ENCODE data around the gene HDAC1. TPM values are rescaled to one million over a fixed set of nuclear protein-coding genes. Genes with fewer than 3 reads are reported as not detected.

Gene HDAC1
- total RNA-seq, 3 donors from 2014 or later = 143 to 208 (median 203) TPM

DNA sequence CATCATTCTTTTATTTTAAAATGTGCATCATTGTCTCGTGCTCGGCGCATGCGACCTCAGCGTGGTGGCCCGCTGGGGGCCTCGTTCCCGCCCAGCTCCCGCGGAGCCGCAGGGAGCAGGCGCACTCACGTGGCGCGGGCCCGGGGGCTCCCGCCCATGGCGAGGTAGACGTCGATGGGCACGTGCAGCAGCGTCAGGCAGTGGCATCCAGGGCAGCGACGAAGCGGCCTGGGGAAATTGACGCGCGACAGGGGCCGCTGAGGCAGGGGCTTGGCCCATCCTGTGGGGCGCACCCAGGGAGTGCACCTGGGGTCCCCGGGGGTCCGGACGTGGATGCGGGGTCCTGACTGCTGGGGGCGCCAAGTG, 69.4 kb downstream of the HDAC1 start:
- Histone ChIP-seq H3K9me3 (no peaks in the 10 kb centered on the region), H3K4me1 (ENCODE audit: low read depth) (peaks cover 17% of the 10 kb centered on the region), H3K4me3 (no peak overlapping the region), H3K36me3 (ENCODE audit: low read depth) (peaks cover 3% of the 10 kb centered on the region)
- intact Hi-C loops (cut with DNase I, micrococcal nuclease) = no loop called here
- TF ChIP-seq, protein P1, sequence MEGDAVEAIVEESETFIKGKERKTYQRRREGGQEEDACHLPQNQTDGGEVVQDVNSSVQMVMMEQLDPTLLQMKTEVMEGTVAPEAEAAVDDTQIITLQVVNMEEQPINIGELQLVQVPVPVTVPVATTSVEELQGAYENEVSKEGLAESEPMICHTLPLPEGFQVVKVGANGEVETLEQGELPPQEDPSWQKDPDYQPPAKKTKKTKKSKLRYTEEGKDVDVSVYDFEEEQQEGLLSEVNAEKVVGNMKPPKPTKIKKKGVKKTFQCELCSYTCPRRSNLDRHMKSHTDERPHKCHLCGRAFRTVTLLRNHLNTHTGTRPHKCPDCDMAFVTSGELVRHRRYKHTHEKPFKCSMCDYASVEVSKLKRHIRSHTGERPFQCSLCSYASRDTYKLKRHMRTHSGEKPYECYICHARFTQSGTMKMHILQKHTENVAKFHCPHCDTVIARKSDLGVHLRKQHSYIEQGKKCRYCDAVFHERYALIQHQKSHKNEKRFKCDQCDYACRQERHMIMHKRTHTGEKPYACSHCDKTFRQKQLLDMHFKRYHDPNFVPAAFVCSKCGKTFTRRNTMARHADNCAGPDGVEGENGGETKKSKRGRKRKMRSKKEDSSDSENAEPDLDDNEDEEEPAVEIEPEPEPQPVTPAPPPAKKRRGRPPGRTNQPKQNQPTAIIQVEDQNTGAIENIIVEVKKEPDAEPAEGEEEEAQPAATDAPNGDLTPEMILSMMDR (IDR thresholded peaks at IDR 0.05) = no peak
- no peak for ATAC-seq
- DNase-seq = no peak

DNA sequence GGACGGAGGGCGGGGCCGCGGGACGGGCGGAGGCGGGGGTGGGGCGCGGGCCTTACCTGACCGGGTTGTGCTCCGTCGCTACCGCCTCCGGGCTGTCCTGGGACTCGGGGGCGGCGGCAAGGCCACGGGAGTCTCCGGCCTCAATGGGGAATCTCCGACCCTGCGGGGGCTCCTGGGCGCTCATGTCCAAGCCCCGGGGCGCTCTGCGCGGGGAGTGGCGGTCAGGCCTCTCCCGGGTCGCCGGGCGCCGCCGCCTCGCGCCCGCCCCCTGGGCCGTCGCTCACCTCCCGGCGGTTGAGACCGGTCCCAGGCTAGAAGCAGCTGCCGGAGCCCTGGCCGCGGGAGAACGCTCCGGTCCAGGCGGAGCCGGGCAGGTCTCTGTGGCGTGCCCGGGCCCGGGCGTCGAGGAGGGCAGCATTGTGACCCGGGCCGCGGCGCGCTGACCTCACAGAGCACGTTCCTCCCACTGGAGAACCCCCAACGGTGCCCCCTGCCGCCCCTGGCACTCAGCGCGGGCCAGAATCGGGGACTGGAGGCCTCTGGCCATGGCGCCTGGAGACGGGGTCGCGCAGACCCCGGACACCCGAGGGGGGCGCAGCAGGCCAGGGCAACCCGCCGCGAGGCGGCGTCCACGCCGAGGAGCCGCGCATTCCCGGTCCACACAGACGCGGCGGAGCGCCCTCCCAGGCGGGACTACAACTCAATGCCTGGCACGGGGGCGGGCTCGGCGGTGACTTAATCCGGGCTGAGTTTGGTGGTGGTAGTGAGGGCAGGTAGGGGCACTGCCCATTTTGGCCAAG, 70.0 kb downstream of the HDAC1 start:
- DNase-seq = peak; percentile 54 to 71 (median 60)
- intact Hi-C loops (cut with DNase I, micrococcal nuclease) = no loop called here
- Histone ChIP-seq H3K9me3 (no peaks in the 10 kb centered on the region), H3K4me3 (no peak overlapping the region), H3K4me1 (ENCODE audit: low read depth) (peaks cover 17% of the 10 kb centered on the region), H3K36me3 (ENCODE audit: low read depth) (peaks cover 3% of the 10 kb centered on the region)
- TF ChIP-seq, protein P1 (IDR thresholded peaks at IDR 0.05) = no peak
- ATAC-seq = peak; percentile 79

DNA sequence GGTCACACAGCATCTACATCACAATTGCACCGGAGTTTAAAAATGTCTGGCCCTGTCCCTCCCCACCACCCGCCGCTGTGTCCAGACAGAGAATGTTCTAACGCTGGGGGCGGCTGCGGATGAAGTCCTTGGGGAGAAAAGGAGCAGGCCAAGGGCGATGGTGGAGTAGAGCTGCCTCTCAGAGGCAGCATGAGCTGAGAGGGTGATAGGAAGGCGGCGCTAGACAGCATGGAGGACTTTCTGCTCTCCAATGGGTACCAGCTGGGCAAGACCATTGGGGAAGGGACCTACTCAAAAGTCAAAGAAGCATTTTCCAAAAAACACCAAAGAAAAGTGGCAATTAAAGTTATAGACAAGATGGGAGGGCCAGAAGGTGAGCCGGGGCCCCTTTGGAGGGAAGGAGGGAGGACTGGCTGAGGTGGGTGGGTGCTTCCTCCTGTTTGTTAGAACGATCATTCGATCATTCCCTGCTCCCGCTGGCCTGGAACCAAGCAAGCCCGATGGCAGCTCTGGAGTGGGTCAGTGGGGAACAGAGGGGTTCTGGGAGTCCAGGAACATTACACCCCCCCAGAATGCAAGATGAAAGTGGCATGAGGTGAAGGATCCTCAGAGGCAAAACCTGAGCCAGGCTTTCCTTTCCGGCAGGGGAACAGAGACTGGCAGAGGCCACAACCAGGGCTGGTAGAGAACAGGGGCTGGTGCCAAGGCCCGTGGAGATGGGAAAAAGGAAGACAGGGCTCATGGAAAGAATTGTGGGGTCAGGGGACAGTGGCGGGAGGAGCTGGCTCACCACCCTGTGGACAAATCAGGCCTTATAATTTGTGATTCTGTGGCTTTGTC, 70.8 kb downstream of the HDAC1 start, which contains the start of the genes FAM229A and TSSK3:
Gene FAM229A, minus strand, starts transcription at position 12 of the 840 bp plus-strand sequence. CDS start 394 bp downstream, outside the sequence.
Gene TSSK3, plus strand, starts transcription at position 66 of the 840 bp plus-strand sequence. Its CDS starts 163 bp downstream, at position 229.
- TF ChIP-seq, protein P1 (IDR thresholded peaks at IDR 0.05) = no peak
- peaks cover 17% of the 10 kb centered on the region for H3K4me1 ChIP-seq (ENCODE audit: low read depth)
- H3K9me3 ChIP-seq = no peaks in the 10 kb centered on the region
- H3K36me3 ChIP-seq (ENCODE audit: low read depth) = peaks cover 3% of the 10 kb centered on the region
- no peak within 1 kb of the TSS for H3K4me3 ChIP-seq
- no peak for ATAC-seq
- peak in 1 of 3 donors; percentile 29 for DNase-seq
- intact Hi-C loops (cut with DNase I, micrococcal nuclease) = no loop called here

DNA sequence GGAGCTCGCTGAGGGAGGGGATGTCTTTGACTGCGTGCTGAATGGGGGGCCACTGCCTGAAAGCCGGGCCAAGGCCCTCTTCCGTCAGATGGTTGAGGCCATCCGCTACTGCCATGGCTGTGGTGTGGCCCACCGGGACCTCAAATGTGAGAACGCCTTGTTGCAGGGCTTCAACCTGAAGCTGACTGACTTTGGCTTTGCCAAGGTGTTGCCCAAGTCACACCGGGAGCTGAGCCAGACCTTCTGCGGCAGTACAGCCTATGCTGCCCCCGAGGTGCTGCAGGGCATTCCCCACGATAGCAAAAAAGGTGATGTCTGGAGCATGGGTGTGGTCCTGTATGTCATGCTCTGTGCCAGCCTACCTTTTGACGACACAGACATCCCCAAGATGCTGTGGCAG, 71.8 kb downstream of the HDAC1 start:
- no peak for ATAC-seq
- TF ChIP-seq, protein P1 (IDR thresholded peaks at IDR 0.05) = no peak
- Histone ChIP-seq H3K4me1 (ENCODE audit: low read depth) (peaks cover 17% of the 10 kb centered on the region), H3K36me3 (ENCODE audit: low read depth) (peaks cover 3% of the 10 kb centered on the region), H3K9me3 (no peaks in the 10 kb centered on the region), H3K4me3 (no peak overlapping the region)
- peak in 1 of 3 donors; percentile 41 for DNase-seq
- intact Hi-C loops (cut with DNase I, micrococcal nuclease) = no loop called here

DNA sequence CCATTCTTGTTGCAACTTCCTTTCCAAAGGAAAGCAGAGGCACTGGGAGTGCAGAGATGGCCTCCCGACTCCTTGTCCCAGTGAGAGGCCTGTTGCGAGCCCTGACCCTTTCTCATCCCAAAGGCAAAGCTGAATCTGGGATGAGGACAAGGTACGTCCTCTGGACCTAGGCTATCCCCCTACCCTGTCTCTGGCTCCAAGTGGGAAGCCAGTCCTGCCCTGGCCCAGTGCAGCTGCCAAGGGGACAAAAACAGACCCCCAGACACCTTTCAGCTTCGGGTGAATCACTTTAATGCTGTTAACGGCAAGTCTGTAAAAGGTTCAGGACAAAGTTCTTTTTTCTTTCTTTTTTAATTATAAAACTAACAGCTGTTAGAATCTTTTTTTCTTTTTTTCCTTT, 73.0 kb downstream of the HDAC1 start:
- intact Hi-C loops (cut with DNase I, micrococcal nuclease) = no loop called here
- H3K4me3 ChIP-seq = no peak overlapping the region
- H3K36me3 ChIP-seq (ENCODE audit: low read depth) = peaks cover 3% of the 10 kb centered on the region
- TF ChIP-seq, protein P1 (IDR thresholded peaks at IDR 0.05) = no peak
- no peaks in the 10 kb centered on the region for H3K9me3 ChIP-seq
- DNase-seq (peak in 1 of 3 donors; percentile 12), ATAC-seq (no peak)
- peaks cover 17% of the 10 kb centered on the region for H3K4me1 ChIP-seq (ENCODE audit: low read depth)
